Stimulated activated CD8-positive, alpha-beta memory T cell treated with anti-CD3 and anti-CD28 coated beads, Interleukin-2, amount 100 ng/mL, for 48 hours (primary cell): ENCODE data around the gene TRIO.

Experiments used
- DNase-seq, 2 donors: peaks; one replicate each; pipeline ENCODE4 v3.0.0-alpha.2; 2020; ENCODE audit warnings: low read depth in 2 of 2

The TRIO gene

DNA sequence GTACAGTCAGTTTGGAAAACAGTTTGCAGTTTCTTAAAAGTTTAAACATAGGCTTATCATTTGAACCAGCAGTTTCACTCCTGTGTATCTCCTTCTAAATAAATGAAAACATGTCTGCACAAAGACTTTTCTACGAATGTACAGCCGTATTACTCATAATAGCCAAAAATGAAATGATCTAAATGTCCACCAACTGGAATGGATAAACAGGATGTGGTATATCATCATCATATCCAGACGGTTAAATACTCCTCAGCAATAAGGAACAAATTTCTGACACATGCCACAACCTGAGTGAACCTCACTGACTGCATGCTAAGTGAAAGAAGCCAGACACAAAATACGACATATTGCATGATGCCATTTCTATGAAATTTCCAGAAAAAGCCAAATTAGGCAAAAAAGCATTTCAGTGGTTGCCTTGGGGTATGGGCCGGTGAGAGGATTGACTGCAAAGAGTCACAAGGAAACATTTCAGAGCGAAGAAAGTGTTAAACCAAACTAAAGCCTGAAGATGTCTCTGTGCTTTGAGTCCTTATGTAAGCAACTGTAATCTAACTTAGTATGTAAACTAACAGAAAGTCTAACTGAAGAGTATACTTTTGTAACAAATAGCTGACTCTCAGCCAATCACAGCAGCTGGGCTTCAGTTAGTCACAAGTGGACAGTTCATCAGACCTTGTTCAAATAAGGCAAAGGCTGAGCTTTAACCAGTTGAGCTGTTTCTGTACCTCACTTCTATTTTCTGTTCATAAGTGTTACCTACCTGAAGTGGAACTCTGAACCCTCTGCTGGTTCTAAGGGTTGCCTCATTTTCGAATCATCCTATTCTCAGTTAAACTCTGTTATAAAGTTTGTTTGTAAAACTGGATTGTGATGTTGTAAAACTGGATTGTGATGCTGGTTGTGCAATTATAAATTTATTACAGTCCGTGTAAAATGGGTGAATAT, 65.2 kb downstream of the TRIO start:
- no peak for DNase-seq

DNA sequence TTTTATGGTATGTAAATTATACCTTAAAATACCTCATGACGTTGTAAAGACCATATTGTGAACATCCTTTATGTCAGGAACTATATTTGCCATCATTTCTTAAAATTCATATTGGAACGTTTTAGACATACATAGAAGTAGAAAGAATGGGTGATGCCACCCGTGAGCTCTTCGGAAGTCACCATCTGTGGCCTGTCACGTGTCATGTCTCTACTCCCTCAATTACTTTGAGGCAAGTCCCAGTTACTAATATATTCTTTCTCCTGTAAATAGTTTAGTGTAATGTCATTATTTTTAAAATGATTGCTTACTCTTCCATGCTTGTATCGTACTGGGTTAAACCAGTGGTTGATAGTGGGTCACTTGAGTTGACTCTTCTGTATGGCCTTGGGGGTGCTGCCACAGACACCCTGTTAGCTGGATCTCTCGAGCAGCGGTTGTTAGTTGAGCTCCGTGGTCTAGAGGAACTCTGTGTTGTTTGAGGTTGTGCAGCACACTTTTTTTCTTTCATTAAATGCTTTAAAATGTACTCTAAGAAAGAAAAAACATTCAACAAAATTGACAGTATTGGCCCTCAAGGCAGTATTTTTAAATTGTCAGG, 66.2 kb downstream of the TRIO start:
- DNase-seq = no peak

DNA sequence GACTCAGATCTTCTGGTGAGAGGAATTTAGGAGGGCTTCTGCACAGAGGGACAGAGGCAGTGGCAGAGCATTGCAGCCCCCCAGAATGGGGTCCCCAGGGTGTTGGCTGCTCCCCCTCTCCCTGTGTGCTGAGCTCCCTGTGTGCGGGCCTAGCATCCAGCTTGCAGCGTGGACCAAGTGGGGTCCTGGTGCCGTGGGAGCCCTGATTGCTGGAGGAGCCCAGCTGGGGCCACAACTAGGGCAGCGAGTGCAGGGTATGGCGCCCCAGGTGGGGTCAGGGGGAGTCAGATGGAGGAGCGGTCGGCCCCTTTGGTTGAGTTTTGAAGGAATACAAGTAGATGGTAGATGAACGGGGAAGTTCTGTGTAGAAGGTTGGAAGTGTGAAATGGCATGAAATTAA, 66.7 kb downstream of the TRIO start:
- no peak for DNase-seq

GRCh38 chr5:14210729-14211128, 67.6 kb downstream of the TRIO start:
- DNase-seq = no peak

DNA sequence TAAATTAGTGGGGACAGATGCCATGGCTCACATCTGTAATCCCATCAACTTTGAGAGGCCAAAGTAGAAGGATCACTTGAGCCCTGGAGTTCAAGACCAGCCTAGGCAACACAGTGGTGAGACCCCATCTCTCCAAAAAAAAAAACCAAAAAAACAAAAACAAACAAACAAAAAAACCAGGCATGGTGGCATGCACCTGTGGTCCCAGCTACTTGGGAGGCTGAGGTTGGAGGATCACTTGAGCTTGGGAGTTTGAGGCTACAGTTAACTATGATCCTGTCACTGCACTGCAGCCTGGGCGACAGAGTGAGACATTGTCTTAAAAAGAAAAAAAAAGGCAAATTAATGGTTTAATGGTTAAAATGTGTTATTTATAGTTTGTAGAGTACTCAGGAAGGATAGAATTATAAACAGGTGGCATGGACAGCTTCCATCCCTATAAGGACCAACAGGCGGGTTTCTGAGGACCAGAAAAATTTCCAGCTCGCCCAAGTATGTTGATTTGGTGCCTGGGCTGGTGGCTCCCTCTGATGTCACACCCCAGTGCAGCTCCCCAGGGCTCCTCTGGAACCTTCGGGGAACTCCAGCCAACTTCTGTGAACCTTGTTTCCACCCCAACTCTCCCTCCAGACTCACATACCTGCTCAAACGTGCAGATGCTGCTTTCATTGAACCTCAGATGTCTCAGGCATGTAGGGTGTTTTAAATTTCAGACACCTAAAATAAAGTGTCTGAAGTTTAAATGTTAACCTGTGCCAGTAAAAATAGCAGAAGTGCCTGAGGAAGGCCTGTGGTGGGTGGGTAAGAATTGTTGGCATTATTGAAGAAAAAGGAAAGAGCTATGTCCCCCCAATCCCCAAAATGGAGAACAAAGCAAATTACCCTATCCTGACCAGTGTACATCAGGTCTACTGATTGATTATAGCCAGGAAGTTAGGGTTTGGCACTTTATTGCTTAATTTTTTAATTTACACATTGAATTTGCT, 69.0 kb downstream of the TRIO start:
- no peak for DNase-seq

- DNase-seq = no peak
Measured at GRCh38 chr5:14212838-14213237, 69.7 kb downstream of the TRIO start.

DNA sequence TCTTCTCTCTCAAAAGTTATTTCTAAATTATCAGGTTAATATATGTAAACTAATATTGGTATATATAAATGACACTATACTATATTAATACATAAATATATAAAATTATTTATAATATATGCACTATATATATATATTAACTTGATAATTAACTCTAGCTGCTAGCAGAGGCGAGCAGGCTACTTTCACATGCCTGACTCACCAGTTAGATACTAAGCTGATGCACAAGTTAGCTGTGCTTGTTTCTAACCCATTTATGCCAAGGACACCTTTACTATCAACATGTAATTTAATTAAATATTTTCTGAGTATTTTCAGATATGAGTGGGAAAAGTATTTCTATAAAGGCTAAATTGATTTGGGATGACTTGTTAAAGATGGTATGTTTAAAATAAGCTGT, 70.1 kb downstream of the TRIO start:
- DNase-seq = no peak

DNA sequence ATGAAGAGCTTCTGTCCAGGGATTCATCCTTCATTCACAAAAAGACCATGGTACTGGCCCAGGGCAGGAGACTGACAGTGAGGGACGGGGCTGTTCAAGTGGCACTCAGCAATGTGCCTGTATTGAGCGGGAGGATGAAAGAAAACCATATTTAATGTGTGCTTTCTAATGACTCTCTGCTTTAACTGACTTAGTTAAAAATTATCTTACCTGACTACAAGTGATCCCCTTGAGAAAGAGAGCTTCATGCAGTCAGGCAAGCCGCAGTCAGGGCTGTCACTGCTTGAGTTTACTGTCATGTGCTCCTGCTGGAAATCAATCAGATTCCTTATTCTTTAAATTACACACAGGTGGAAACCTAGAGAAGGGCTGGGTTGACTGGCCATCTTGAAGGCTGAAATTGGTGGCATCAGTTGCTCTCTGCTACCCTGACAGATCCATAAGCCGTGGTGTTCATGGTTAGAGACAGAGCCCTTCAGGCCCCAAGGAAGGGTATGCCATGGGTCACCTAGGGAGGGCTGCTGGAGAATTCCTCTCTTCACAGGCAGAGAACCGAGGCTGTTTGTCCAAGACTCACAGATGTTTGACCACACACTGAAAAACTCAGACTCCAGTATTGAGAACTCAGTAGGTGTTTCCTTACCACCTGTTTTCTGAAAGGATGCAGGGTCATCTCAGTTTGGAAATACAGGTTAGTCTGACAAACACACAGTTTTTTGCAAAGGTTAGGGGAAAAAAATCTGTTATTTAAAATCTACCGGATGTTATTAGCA, 70.9 kb downstream of the TRIO start:
- no peak for DNase-seq

GRCh38 chr5:14215901-14216300, 72.8 kb downstream of the TRIO start:
- no peak for DNase-seq

GRCh38 chr5:14216372-14216771, 73.2 kb downstream of the TRIO start:
- DNase-seq = no peak

GRCh38 chr5:14216902-14217301, 73.8 kb downstream of the TRIO start:
- no peak for DNase-seq

DNA sequence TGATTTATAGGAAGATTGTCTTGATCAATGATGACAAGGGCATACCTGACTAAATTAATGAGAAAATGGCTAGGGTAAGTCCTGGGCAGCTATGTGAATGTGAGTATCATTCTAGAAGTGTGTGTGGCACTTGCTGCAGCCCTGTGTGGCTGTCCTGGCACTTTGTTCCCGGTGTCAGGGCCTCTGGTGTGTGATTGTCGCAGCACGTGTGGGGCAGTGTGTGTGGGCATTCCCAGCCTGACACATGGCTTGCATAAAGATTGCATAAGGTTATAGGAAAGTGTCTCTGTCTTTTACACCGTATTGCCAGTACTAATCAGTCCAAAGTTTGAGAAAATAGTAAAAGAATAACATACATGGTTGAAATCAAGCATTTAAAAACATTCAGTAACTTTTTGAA, 74.4 kb downstream of the TRIO start:
- DNase-seq = no peak

DNA sequence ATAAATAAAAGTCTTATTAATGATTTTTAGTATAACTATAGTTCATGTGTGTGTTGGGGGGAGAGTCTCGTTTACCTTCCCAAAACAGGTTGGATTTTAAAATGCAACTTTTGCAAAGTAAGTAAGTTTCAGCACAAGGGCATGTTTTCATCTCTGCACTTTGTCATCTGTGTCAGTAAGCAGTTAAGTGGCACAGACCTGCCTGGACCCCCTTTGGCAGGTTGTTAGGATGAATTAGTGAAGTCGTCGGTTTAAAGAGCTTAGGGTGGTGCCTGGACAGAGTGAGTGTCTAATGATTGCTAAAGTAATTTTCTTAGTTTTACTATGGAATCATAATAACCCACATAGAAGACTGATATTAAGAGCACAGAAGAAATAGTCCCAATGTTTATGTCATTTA, 74.9 kb downstream of the TRIO start:
- DNase-seq = no peak

DNA sequence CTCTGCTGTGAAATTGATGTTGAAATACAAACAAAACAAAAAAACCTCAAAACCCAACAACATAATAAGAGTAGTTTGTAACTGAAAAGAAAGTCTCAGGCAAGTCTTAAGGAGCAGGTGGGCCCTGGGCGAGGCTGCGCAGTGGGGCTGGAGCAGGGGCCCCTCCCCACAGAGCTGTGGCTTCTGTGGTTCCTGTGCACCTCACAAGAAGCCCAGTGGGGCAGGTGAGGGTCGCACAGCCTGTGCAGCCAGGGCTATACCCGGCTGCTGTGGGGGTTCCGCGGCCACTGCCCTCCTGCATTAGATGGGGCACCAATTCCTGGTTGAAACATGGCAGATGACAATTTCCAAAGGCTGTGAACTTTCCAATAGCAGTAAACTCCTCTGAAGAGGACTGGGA, 75.3 kb downstream of the TRIO start:
- no peak for DNase-seq

DNA sequence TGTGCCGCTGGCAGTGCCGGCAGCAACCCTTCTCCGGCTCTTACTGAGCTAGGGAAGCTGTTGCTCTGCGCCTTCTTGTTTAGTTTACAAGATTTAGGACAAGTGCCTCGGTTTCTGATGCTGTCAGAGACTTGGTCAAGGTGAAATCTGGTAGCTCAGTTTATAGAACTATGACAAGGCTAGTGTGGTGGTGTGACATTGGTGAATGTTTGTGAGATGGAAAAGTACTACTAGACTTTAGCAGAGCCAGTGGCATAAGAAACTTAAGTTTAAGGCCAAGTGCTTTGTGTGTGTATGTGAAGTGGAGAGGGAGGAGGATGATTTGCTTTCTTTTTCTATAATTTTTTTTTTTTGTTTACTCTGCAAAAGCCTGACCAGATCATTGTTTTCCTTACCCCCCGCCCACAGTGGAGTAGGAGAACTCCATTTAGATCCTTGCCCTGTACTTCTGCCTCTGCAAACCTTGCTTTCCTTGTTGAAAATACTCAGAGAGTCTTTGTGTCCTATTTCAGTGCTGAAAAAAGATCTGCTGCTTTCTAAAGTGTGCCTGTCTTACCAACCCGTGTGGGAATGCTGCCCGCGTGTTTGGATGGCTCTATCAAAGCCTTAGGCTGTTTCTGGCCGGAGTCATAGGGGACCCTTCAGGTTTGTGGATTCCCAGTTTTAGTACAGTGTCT, 75.9 kb downstream of the TRIO start:
- DNase-seq = no peak

GRCh38 chr5:14219800-14220512, 76.8 kb downstream of the TRIO start:
- DNase-seq = no peak

DNA sequence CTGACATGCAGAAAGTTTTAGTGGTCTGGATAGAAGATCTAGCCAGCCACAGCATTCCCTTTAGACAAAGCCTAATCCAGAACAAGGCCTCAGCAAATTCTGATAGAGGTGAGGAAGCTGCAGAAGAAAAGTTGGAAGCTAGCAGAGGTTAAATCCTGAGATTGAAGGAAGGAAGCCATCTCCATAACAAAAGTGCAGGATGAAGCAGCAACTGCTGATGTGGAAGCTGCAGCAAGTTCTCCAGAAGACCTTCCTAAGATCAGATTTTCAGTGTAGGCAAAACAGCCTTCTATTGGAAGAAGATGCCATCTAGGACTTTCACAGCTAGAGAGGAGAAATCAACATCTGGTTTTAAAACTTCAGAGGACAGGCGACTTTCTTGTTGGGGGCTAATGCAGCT, 77.5 kb downstream of the TRIO start:
- DNase-seq = no peak

DNA sequence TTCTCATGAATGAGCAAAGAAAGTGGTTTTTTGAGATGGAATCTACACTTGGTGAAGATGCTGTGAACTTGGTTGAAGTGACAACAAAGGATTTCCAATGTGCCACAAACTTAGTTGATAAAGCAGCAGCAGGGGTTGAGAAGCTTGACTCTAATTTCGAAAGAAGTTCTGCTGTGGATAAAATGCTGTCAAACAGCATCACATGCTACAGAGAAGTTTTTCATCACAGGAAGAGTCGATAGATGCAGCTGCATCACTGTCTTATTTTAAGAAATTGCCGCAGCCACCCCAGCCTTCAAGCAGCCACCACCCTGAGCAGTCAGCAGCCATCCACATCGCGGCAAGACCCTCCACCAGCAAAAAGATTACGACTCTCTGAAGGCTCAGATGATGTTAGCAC, 78.6 kb downstream of the TRIO start:
- DNase-seq = no peak

DNA sequence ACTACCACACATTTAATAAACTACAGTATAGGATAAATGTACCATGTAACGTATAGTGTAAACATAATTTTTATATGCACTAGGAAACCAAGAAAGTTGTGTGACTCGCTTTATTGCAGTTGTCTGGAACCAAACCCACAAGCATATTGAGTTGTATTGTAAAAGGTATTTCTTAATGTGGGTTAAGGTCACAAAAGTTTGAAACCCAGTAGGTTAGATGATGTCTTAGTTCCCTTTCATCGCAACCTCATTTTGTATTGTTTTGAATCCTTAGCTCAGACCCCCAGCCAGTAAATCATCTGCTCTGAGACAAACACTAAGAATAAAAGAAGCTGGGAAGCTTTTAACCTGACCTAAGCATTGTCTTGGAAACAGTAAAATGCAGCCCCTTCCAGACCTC, 79.1 kb downstream of the TRIO start:
- DNase-seq = no peak

DNA sequence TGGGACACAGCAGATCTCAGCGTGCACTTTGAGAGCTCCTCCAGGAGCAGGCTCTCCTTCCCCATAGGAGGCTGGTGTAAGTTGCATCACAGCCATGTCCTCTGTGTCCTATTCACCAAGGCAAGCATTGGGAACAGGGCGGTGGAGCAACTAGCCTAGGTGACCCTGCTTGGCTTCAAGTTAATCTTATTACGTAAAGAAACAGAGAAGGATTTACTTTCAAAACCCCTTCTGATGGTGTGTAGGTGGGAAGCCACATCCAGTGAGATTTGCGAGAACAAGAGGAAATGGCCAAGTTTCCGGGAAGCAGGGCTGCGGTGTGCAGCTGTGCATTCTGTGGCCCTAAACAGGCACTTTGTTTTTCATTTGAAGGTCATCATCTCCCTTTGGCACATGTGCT, 80.2 kb downstream of the TRIO start:
- no peak for DNase-seq
